Heart left ventricle (tissue), 16 donors: ENCODE results near the gene DNAJC8. TPM values are rescaled to one million over a fixed set of nuclear protein-coding genes. Genes with fewer than 3 reads are reported as not detected.

ENCODE experiments used
- ATAC-seq, 4 donors: fragments of 200-7000 bp; cut with Tn5 transposase; one replicate each; pipeline ENCODE4 v1.9.1; 2020 to 2022; ENCODE audit warnings: moderate library complexity in 4 of 4, mild to moderate bottlenecking in 3 of 4, moderate number of reproducible peaks in 1 of 4
- DNase-seq, 5 donors: peaks; one replicate each; pipeline ENCODE4 v3.0.0-alpha.2; 2020
- H3K27ac ChIP-seq, 12 donors: fragments of 200-600 bp; sonication (generic) in 4 of 12; one replicate each; pipeline versions ENCODE4 v1.5.0 to v1.8.0; 2016 to 2022; ENCODE audit warnings: mild to moderate bottlenecking in 2 of 12
- H3K27me3 ChIP-seq, 9 donors: fragments of 200-600 bp; sonication (generic) in 2 of 9; one replicate each; pipeline versions ENCODE4 v1.5.1 to v1.8.0; 2016 to 2022; ENCODE audit warnings: mild to moderate bottlenecking in 3 of 9
- H3K36me3 ChIP-seq, 9 donors: fragments of 200-600 bp; sonication (generic) in 2 of 9; one replicate each; pipeline versions ENCODE4 v1.5.0 to v1.8.0; 2018 to 2022; ENCODE audit warnings: mild to moderate bottlenecking in 2 of 9
- H3K4me1 ChIP-seq, 12 donors: fragments of 200-600 bp; sonication (generic) in 4 of 12; one replicate each; pipeline versions ENCODE4 v1.5.0 to v1.8.0; 2016 to 2022; ENCODE audit warnings: mild to moderate bottlenecking in 3 of 12
- H3K4me3 ChIP-seq, 12 donors: fragments of 200-600 bp; sonication (generic) in 4 of 12; one replicate each; pipeline versions ENCODE4 v1.5.0 to v1.8.0; 2017 to 2022; ENCODE audit warnings: mild to moderate bottlenecking in 9 of 12, moderate library complexity in 4 of 12
- H3K9me3 ChIP-seq, 12 donors: fragments of 200-600 bp; sonication (generic) in 4 of 12; one replicate each; pipeline versions ENCODE4 v1.5.0 to v1.8.0; 2016 to 2022; ENCODE audit warnings: mild to moderate bottlenecking in 1 of 12
- POLR2A ChIP-seq, 2 donors: fragments of 450-650 bp; IDR thresholded peaks; one replicate each; pipeline ENCODE4 v1.6.1; 2017; ENCODE audit warnings: antibody characterized with exemption in 2 of 2, mild to moderate bottlenecking in 2 of 2, moderate library complexity in 2 of 2
- WGBS, 4 donors: extraction: QIAGEN DNeasy Blood & Tissue Kit in 2 of 4; methylation state at CpG; one replicate each; pipeline versions ENCODE4 v1.1.5 to v1.1.7; 2013 to 2018; 5-methylcytosine and 5-hydroxymethylcytosine counted together
- intact Hi-C, 10 donors: fragments of 100-400 bp; cut with DNase I; formaldehyde crosslinking; loops; one replicate each; pipeline versions ENCODE4 v1.11.1 to v1.14.2; 2022
- polyA plus RNA-seq, 2 donors: library from polyadenylated mRNA; stranded (reverse); fragments of 200-250 nt; gene quantifications; one replicate each; pipeline ENCODE4 v1.2.3, GENCODE V29; 2013
- total RNA-seq, 9 donors: library from RNA; depleted of rRNA in 2 of 9; stranded (reverse); fragments of >200 nt in 2 of 9; fragmentation: NEBNext Ultra II Directional in 3 of 9; extraction: Animal tissue kit (Norgen Biotek cat#: 25700) in 3 of 9; gene quantifications; one replicate each; pipeline versions ENCODE4 v1.1.0 to v1.2.4, GENCODE V29; 2016 to 2023
- TF ChIP-seq, protein P1 (sequence below), 12 donors: fragments of 200-600 bp; sonication (generic) in 4 of 12; IDR thresholded peaks; one replicate each; pipeline versions ENCODE4 v1.5.0 to v1.8.0; 2018 to 2022; ENCODE audit warnings: antibody characterized with exemption in 12 of 12, mild to moderate bottlenecking in 5 of 12
- donor health status: ischemic (EF 13 %, LVEDD 7.1; RV severe dilation, severe dysfunction).
- donor health status: healthy with polysubstance abuse.
- donor health status: DM: no; HTN: yes; CAD: no.
- donor health status: DM: no; HTN: no; CAD: no.
- donor health status: ischemic (EF 25% LVEDD 6.9; RV normal size, moderate dysfunction).
- donor health status: ischemic (EF 25% LVEDD 5.7; RV mildly dilated, moderate dysfunction).
- donor health status: healthy.
- donor health status: DM: yes; HTN: yes; CAD: no.
- donor health status: ischemic (EF 35%, LVEDD 5.7; RV mildly dilated, moderate dysfunction).
- donor health status: nonischemic (EF 11% LVEDD 7.7; RV severe dilation, severe dysfunction).
- donor health status: DM: yes; HTN: yes; CAD: no.
- donor health status: PGD.
- donor health status: ischemic (EF 29% LVEDD 5.4; RV normal size, mild dysfunction).
- donor health status: nonischemic (EF 23%, LVEDD 6.1; RV moderate dilation, normal function).

Gene DNAJC8
- total and polyA plus RNA-seq, 11 donors = 47.1 to 84.9 (median 58.4) TPM

DNA sequence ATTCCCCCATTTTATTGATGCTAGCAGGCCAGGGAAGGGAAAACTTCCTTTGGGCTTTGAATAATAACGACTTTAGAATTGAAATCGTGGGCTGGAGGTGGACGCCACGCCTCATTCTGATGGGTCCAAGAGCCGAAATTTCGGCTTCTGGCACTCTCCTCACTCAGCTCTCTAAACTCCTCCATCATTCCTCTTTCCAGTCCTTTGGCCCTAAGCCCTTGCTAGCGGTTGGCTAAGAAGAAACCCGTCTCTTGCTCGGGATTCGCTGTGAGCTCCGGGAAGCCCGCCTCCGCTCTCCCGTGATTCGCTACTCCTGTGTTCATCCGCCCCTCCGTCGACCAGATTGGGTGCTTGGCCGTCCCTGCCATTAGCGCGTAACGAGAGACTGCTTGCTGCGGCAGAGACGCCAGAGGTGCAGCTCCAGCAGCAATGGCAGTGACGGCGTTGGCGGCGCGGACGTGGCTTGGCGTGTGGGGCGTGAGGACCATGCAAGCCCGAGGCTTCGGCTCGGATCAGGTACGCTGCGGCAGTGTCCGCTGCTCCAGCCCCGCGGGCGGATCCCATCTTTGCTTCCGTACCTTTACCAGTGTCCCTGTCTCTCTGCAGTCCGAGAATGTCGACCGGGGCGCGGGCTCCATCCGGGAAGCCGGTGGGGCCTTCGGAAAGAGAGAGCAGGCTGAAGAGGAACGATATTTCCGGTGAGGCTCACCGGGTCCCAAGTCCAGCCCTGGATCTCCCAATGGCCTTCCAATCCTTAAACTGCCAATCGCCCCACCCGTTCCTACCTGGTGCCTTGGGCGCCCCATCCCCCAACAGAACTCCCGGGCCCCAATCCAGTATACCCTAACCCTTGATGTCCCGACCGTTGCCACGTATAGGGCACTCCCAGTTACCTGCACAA is 3.2 kb upstream of the DNAJC8 start, which contains the start of gene ATP5IF1:
TSS of gene ATP5IF1 (plus strand) at position 370 of the 901 bp plus-strand sequence. CDS start at position 430, 60 bp downstream.
- peak; percentile 92 to 97 (median 96) for ATAC-seq
- Histone ChIP-seq H3K27ac (peak within 1 kb of the TSS; percentile 83 to 94 (median 91)), H3K4me3 (peak within 1 kb of the TSS; percentile 74 to 99 (median 94)), H3K4me1 (peaks cover 4 to 57% (median 31%) of the 10 kb centered on the region in 12 donors), H3K36me3 (peaks cover 0 to 21% (median 10%) of the 10 kb centered on the region in 9 donors), H3K9me3 (no peaks in the 10 kb centered on the region), H3K27me3 (no peaks in the 10 kb centered on the region)
- intact Hi-C loops = no loop called here
- DNase-seq = peak; percentile 98 to 99 (median 98)
- TF ChIP-seq, protein P1, sequence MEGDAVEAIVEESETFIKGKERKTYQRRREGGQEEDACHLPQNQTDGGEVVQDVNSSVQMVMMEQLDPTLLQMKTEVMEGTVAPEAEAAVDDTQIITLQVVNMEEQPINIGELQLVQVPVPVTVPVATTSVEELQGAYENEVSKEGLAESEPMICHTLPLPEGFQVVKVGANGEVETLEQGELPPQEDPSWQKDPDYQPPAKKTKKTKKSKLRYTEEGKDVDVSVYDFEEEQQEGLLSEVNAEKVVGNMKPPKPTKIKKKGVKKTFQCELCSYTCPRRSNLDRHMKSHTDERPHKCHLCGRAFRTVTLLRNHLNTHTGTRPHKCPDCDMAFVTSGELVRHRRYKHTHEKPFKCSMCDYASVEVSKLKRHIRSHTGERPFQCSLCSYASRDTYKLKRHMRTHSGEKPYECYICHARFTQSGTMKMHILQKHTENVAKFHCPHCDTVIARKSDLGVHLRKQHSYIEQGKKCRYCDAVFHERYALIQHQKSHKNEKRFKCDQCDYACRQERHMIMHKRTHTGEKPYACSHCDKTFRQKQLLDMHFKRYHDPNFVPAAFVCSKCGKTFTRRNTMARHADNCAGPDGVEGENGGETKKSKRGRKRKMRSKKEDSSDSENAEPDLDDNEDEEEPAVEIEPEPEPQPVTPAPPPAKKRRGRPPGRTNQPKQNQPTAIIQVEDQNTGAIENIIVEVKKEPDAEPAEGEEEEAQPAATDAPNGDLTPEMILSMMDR (IDR thresholded peaks at IDR 0.05) = peak in 1 of 12 donors; percentile 10
- peak; percentile 97 to 99 for TF ChIP-seq POLR2A (IDR thresholded peaks at IDR 0.05)
- 0 to 1% (median 1%) methylated on average over 49 to 60 of the region's 60 CpGs for WGBS, 4 donors

DNA sequence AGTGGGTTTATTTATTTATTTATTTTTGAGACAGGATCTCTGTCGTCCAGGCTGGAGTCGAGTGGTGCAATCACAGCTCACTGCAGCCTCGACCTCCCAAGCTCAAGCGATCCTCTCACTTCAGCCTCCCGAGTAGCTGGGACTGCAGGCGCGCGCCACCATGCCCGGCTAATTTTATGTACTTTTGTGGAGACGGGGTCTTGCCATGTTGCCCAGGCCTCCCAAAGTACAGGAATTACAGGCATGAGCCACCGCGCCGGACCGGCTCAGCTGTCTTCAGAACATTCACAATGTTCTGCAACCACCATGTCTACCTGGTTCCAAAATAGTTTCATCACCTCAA is 406 bp upstream of the DNAJC8 start:
- Histone ChIP-seq H3K9me3 (no peaks in the 10 kb centered on the region), H3K36me3 (peaks cover 0 to 35% (median 24%) of the 10 kb centered on the region in 9 donors), H3K27me3 (no peaks in the 10 kb centered on the region), H3K4me1 (peaks cover 4 to 45% (median 31%) of the 10 kb centered on the region in 12 donors), H3K4me3 (peak overlapping the region in 11 of 12 donors; percentile 66 to 94 (median 86)), H3K27ac (peak overlapping the region in 11 of 12 donors; percentile 26 to 88 (median 80))
- intact Hi-C loops = no loop called here
- no peak for TF ChIP-seq POLR2A (IDR thresholded peaks at IDR 0.05)
- TF ChIP-seq, protein P1 (IDR thresholded peaks at IDR 0.05) = no peak
- WGBS, 4 donors = 62 to 64% (median 63%) methylated on average over 14 of the region's 14 CpGs
- DNase-seq (no peak), ATAC-seq (no peak)

DNA sequence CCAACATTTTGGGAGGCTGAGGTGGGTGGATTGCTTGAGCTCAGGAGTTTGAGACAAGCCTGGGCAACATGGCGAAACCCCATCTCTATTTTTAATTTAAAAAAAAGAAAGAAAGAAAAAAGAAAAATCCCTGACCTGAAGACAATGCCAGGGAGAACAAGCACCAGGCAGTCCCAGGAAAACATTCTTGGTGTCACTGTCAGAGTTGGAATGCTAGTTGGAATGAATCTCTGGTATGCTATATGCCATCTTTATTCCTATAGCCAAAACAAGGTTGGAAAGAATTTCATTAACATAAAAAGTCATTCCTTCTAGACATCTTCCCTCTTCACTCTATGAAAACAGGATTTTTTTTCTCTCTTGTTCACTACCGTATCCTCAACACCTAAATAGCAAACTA is 2.8 kb downstream of the DNAJC8 start:
- H3K4me3 ChIP-seq = no peak overlapping the region
- peaks cover 3 to 60% (median 50%) of the 10 kb centered on the region in 9 donors for H3K36me3 ChIP-seq
- intact Hi-C loops = no loop called here
- no peak for TF ChIP-seq POLR2A (IDR thresholded peaks at IDR 0.05)
- TF ChIP-seq, protein P1 (IDR thresholded peaks at IDR 0.05) = no peak
- no peaks in the 10 kb centered on the region for H3K27me3 ChIP-seq
- WGBS, 4 donors = 78 to 86% (median 79%) methylated on average over 2 of the region's 2 CpGs
- H3K27ac ChIP-seq = no peak overlapping the region
- H3K4me1 ChIP-seq = peaks cover 0 to 23% (median 16%) of the 10 kb centered on the region in 12 donors
- H3K9me3 ChIP-seq = no peaks in the 10 kb centered on the region
- no peak for DNase-seq
- no peak for ATAC-seq

DNA sequence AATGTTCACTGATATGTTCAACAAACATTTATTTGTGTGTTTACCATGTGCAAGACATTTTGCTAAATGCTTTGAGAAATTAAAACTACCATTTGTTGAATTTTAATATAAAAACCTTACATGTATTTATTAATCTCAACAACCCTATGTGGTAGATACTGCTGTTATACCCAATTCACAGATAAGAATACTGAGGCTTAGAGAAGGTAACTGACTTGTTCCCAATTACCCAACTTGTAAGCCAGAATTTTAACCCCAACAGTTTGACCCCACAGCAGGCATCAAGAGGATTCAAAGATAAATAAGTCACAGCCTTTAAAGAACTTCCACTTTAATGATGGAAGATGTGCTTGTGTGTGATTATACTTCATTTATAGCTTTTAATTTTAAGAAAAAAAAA is 3.7 kb downstream of the DNAJC8 start:
- Histone ChIP-seq H3K4me3 (no peak overlapping the region), H3K9me3 (no peaks in the 10 kb centered on the region), H3K27ac (no peak overlapping the region), H3K36me3 (peaks cover 3 to 69% (median 59%) of the 10 kb centered on the region in 9 donors), H3K27me3 (no peaks in the 10 kb centered on the region), H3K4me1 (peaks cover 0 to 22% (median 16%) of the 10 kb centered on the region in 12 donors)
- TF ChIP-seq, protein P1 (IDR thresholded peaks at IDR 0.05) = no peak
- TF ChIP-seq POLR2A (IDR thresholded peaks at IDR 0.05) = no peak
- intact Hi-C loops = no loop called here
- DNase-seq (no peak), ATAC-seq (no peak)
